Activated T-cell treated with anti-CD3 and anti-CD28 coated beads for 24 hours (primary cell): ENCODE results near the gene ADCY2.
A peak's percentile ranks its signal among the peaks of the same experiment; 100 is the strongest.

Experiments
- DNase-seq: peaks from one replicate; pipeline ENCODE4 v3.0.0-alpha.2; 2020; ENCODE audit warnings: low read depth

ADCY2 gene

DNA sequence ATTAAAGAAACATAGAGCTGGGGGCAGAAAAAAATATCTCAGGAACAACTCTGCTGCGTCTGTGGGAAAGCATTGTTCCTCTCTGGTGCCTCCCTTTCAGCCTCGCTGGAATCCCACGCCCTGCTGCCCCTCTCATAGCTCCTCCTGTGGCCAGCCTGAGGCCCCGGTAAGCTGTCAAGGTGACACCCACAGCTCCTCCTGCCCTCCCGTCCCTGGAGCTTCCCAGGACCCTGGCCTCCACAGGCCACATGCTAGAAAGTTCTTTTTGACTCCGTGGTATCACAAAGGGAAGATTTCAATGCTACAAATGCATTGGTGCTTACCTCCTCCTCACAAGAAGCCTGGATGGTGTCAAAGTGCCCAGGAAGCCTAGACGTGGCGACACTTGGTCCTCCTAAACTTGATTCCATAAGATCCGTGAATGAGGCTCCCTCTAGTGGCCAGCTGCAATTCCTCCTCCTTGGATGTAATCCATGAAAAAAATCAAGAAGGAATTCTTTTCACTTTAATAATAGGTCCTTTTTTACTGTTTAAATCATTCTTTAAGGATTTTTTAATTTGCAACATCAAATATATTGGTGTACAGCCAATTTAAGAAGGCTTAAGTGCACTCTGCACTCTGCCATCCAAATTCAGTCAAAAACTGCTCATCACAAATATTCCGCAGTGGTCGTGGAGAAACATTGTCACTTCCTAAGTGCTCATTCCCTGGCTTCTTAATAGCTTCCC lies 350.1 kb downstream of the ADCY2 start:
- DNase-seq, result peak; percentile 26

GRCh38 chr5:7747728-7748127 lies 351.8 kb downstream of the ADCY2 start:
- no peak for DNase-seq

GRCh38 chr5:7749626-7750025 lies 353.7 kb downstream of the ADCY2 start:
- no peak for DNase-seq

DNA sequence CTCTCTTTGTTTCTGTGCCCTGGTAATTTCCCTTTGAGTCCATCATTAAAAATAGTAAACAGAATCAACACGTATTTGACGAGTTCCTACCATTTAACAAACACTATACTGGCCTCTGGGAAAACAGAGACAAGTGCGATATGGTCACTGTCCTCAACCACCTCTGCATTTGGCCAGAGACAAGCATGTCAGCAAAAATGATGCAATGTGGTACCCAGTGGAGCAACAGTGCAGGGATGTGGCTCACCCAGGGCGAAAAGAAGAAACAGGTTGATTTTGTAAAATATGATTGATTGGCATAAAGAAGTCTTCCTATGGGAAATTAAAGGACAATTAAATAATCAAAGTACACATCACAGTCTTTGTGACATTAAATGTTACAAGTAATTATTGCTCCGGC lies 355.9 kb downstream of the ADCY2 start:
- no peak for DNase-seq

- DNase-seq, result no peak
Measured at GRCh38 chr5:7753181-7753580, 357.2 kb downstream of the ADCY2 start.

- no peak for DNase-seq
Measured at GRCh38 chr5:7753596-7753995, 357.7 kb downstream of the ADCY2 start.

- no peak for DNase-seq
Measured at GRCh38 chr5:7754490-7754889, 358.6 kb downstream of the ADCY2 start.

GRCh38 chr5:7754997-7755596 lies 359.2 kb downstream of the ADCY2 start:
- DNase-seq, result peak; percentile 8

DNA sequence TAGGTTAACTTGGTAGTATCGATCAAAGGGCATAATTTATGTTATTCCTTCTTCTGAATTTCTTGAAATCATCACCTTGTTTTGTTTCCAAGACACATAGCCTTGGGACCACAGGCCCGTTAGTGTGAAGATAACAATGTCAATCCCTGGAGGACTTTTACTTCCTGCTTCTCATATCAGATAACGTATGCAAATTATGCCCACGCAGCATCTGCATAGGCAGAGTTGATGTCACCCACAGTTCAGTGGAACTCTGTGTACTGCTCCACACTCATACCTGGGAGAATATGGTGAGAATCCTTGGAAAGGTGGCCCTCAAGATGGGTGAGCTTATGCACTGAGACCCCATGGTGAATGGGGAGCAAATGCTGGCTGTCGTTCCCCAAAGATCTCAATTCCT lies 360.0 kb downstream of the ADCY2 start:
- no peak for DNase-seq

GRCh38 chr5:7756453-7756852 lies 360.5 kb downstream of the ADCY2 start:
- DNase-seq, result no peak

- no peak for DNase-seq
Measured at GRCh38 chr5:7759257-7759871, 363.4 kb downstream of the ADCY2 start.

DNA sequence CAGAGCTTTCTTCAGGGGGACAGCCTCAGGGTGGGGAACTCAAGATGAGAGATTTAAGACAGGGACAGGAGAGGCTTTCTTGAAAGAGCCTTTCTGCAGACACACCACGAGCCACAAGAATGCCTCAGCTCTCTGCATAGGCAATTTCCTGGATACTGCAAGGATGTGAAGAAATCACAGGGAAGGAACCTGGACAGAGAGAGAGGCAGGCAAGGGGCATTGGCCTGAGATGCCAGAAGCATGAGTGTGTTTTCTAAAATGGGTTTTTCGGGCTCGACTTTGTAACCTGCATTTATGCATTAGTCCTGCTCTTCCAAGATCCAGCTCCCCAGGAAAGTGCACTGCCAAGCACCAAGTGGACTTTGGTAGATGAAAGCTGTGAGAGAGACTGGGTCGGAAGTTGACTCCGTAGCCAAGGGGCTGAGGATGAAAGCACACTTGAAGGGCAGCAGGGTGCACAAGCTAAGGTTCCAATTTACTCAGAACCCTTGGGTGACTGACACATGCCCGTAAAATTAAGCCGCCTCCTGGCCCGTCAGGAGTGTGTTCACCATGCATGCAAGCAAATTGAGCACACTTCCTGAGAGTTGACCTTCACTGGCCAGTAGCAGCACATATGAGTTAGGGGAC lies 364.1 kb downstream of the ADCY2 start:
- no peak for DNase-seq

- no peak for DNase-seq
Measured at GRCh38 chr5:7762267-7762666, 366.3 kb downstream of the ADCY2 start.

DNA sequence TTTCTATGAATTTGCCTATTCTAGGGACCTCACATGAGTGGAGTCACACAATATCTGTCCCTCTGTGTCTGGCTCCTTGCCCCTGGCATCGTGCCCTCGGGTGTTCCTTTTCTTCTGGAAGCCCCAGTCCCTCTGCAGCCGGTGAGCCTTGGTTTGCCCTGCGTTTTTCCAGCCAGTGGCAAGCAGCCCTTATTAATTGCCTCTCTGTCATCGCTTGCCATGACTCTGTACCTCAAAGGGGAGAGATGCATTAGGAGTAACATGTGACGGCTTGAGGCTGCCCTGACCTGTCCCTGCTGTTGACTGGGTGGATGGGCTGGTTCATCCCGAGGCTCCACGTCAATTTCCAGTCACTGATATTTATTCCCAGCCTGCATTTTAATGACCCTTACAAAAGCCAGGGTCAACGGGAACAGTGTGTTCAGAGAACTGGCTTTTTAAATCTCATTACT lies 367.7 kb downstream of the ADCY2 start:
- no peak for DNase-seq

DNA sequence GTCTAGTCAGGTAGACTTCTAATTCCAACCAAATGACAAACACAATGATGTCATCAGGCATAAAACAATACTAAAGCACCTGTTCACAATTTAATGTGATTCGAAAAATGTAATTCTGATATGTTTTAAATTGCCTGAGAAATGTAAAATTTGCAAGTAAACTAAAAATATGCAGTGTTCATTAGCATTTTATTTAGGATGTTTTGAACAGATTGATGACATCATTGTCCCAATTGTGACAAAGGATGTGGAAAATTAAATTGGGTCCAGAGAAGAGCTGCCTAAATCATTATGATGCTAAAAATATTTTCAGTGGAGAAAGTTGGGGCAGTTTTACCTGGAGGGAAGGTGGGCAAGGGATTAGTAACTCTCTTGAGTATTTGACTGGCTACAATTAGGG lies 368.5 kb downstream of the ADCY2 start:
- no peak for DNase-seq

GRCh38 chr5:7770436-7770835 lies 374.5 kb downstream of the ADCY2 start:
- DNase-seq, result no peak

GRCh38 chr5:7772141-7772540 lies 376.2 kb downstream of the ADCY2 start:
- DNase-seq, result no peak

- DNase-seq, result no peak
Measured at GRCh38 chr5:7773178-7773577, 377.2 kb downstream of the ADCY2 start.

DNA sequence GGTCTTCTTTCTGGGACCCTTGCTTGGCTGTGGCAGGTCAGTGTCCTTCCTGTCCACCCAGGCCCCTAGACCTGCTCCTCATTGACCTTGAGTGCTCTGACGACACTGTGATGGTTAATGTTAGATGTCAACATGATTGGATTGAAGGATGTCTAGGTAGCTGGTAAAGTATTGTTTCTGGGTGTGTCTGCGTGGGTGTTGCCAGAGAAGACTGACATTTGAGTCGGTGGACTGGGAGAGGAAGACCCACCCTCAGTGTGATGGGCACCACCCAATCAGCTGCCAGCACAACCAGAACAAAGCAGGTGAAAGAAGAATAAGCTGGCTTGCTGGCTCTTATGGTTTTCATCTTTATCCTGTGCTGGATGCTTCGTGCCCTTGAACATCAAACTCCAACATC lies 380.5 kb downstream of the ADCY2 start:
- no peak for DNase-seq

GRCh38 chr5:7779019-7780005 lies 383.4 kb downstream of the ADCY2 start:
- DNase-seq, result no peak

DNA sequence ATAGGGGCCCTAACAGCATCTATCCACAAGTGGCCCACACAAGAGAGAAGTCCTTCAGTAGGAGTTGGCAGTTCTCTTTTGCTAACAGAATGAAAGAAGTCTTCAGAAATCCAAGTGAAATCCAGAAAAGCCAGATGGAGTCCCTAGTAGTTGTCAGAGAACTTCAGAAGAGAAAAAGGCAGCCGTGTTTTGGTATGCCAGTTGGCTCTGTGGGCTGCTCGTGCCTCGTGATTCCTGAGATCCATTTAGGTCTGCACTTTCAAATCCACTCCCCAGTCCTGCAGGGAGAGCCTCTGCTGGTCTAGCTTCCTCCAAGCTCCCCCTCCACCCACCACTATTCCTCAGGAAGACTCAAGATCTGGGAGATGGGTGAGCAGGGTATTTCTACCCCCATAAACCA lies 386.0 kb downstream of the ADCY2 start:
- no peak for DNase-seq
